HUES6 (cell line): ENCODE results near the gene C19orf81.
A peak's percentile ranks its signal among the peaks of the same experiment; 100 is the strongest.

Experiments used
- H3K27ac ChIP-seq: 2 replicates; pipeline ENCODE4 v1.7.0; 2013; ENCODE audit warnings: low read depth, mild to moderate bottlenecking, low read length, inconsistent platforms
- H3K27me3 ChIP-seq: 2 replicates; pipeline ENCODE4 v1.6.1; 2013; ENCODE audit warnings: low read length; ENCODE audit not compliant: control insufficient read depth, insufficient read depth
- H3K36me3 ChIP-seq: 2 replicates; pipeline ENCODE4 v1.6.1; 2013; ENCODE audit warnings: low read length; ENCODE audit not compliant: control insufficient read depth, insufficient read depth
- H3K4me1 ChIP-seq: 2 replicates; pipeline ENCODE4 v1.6.1; 2013; ENCODE audit warnings: low read length; ENCODE audit not compliant: control insufficient read depth, insufficient read depth
- H3K4me3 ChIP-seq: 2 replicates; pipeline ENCODE4 v1.5.1; 2013; ENCODE audit warnings: low read depth, low read length
- H3K9ac ChIP-seq: one replicate; pipeline ENCODE4 v1.6.1; 2013; ENCODE audit warnings: mild to moderate bottlenecking, low read length
- H3K9me3 ChIP-seq: 2 replicates; pipeline ENCODE4 v1.6.1; 2013; ENCODE audit warnings: low read depth, low read length; ENCODE audit not compliant: control insufficient read depth, insufficient read depth

The C19orf81 gene

GRCh38 chr19:50632151-50632835 lies 17.0 kb upstream of the C19orf81 start:
- Histone ChIP-seq H3K9ac (no peak overlapping the region), H3K4me1 (no peaks in the 10 kb centered on the region), H3K36me3 (no peaks in the 10 kb centered on the region), H3K27ac (no peak overlapping the region), H3K4me3 (no peak overlapping the region), H3K27me3 (peaks cover 25% of the 10 kb centered on the region), H3K9me3 (peaks cover 29% of the 10 kb centered on the region)

GRCh38 chr19:50633359-50633758 lies 15.9 kb upstream of the C19orf81 start:
- Histone ChIP-seq H3K4me1 (no peaks in the 10 kb centered on the region), H3K27me3 (peaks cover 32% of the 10 kb centered on the region), H3K4me3 (no peak overlapping the region), H3K9ac (no peak overlapping the region), H3K27ac (no peak overlapping the region), H3K9me3 (peaks cover 29% of the 10 kb centered on the region), H3K36me3 (no peaks in the 10 kb centered on the region)

DNA sequence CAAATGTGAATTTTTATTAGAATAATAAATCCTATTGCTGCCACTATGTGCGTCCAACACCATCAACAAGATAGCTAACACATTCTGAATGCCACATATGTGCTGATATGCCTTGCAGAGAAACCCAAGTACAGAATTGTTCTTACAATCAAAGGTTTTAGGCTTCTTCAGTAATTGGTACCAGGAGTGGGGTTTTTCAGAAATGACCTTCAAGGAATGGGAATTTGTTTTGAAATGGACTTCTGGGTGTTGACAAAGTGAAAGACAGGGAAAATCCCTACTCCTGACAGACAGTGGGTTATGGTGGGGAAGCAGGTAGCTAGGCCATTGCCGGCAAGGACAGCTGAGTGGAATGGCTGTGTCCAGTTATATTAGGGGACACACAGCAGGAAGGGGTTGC lies 15.3 kb upstream of the C19orf81 start:
- H3K9ac ChIP-seq: no peak overlapping the region
- peaks cover 4% of the 10 kb centered on the region for H3K4me1 ChIP-seq
- no peak overlapping the region for H3K27ac ChIP-seq
- peaks cover 29% of the 10 kb centered on the region for H3K9me3 ChIP-seq
- H3K36me3 ChIP-seq: no peaks in the 10 kb centered on the region
- H3K27me3 ChIP-seq: peaks cover 36% of the 10 kb centered on the region
- no peak overlapping the region for H3K4me3 ChIP-seq

GRCh38 chr19:50636317-50637085 lies 12.7 kb upstream of the C19orf81 start:
- Histone ChIP-seq H3K9me3 (peaks cover 29% of the 10 kb centered on the region), H3K27me3 (peaks cover 40% of the 10 kb centered on the region), H3K4me3 (no peak overlapping the region), H3K27ac (no peak overlapping the region), H3K9ac (no peak overlapping the region), H3K4me1 (peaks cover 4% of the 10 kb centered on the region), H3K36me3 (no peaks in the 10 kb centered on the region)

GRCh38 chr19:50638600-50638999 lies 10.6 kb upstream of the C19orf81 start:
- Histone ChIP-seq H3K36me3 (no peaks in the 10 kb centered on the region), H3K9me3 (peaks cover 24% of the 10 kb centered on the region), H3K4me1 (peaks cover 4% of the 10 kb centered on the region), H3K4me3 (peak overlapping the region; percentile 88), H3K27me3 (peaks cover 55% of the 10 kb centered on the region), H3K27ac (no peak overlapping the region), H3K9ac (no peak overlapping the region)

DNA sequence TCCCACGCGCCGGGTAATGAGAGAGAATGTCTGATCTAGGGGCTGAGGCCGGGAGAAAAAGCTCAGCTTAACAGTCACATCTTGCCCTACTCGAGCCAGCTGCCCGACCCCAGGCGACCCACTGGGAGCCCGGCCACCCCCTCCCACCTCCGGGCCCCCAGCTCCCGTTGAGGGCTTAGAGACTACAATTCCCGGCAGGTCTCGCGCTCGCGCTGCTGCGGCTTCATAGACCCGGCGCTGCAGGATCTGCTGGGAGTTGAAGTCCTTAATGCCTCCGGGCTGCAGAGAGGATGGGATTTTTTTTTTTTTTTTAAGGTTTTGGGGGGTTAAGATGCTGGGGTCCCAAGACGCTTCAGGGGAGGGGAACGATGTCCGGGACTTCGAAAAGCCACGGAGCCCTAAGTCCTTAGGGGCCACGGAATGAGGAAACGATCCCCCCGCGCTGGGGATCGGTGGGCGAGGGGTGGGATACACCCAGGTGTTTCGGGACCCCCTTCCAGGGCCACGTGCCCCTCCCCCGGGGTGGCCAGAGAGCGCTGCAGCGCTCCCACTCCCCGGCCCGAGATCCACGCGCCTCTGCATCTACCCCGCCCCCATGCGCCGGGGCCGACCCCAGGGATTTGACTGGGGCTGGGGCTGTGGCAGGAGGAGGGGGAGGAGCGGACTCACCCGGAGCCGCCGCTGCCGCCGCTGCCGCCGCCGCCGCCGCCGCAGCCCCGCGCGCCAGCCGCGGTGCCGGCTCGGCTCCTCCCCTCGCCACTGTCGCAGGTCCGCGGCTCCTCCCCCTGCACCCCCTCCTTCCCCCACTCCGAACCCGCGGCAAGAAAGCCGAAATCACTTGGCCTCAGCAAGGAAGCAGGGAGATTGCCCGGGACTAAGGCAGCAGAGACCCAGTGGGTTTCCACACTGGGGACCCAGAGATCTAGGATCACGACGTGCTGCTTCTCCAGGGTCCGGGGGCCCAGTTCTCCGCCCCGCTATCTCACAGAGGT lies 9.8 kb upstream of the C19orf81 start, which contains the start of gene SYT3:
TSS of gene SYT3 (minus strand) at position 761 of the 992 bp plus-strand sequence. CDS start 2,470 bp downstream, outside the sequence.
- peak within 1 kb of the TSS; percentile 88 for H3K4me3 ChIP-seq
- peaks cover 63% of the 10 kb centered on the region for H3K27me3 ChIP-seq
- no peak within 1 kb of the TSS for H3K27ac ChIP-seq
- H3K36me3 ChIP-seq: no peaks in the 10 kb centered on the region
- H3K4me1 ChIP-seq: peaks cover 4% of the 10 kb centered on the region
- H3K9ac ChIP-seq: peak within 1 kb of the TSS; percentile 55
- peaks cover 16% of the 10 kb centered on the region for H3K9me3 ChIP-seq

DNA sequence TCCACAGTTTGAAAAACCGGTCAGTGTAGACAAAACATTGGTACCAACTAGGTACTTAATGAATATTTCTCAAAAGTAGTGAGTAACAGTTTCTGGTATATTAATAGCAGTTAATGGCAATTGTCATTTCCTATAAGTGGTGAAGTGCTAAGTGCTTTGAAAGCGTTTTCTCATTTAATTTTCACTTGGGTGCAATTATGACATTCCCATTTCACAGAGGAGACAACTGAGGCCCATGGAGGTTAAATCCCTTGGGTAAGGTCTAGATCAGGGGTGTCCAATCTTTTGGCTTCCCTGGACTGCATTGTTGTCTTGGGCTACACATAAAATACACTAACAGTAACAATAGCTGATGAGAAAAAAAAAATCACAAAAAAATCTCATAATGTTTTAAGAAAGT lies 8.9 kb upstream of the C19orf81 start:
- peaks cover 8% of the 10 kb centered on the region; the same call in 1 of the 2 replicates for H3K9me3 ChIP-seq
- H3K4me3 ChIP-seq: peak overlapping the region; percentile 88
- peaks cover 4% of the 10 kb centered on the region for H3K4me1 ChIP-seq
- no peak overlapping the region for H3K9ac ChIP-seq
- peaks cover 72% of the 10 kb centered on the region for H3K27me3 ChIP-seq
- no peaks in the 10 kb centered on the region for H3K36me3 ChIP-seq
- H3K27ac ChIP-seq: no peak overlapping the region

DNA sequence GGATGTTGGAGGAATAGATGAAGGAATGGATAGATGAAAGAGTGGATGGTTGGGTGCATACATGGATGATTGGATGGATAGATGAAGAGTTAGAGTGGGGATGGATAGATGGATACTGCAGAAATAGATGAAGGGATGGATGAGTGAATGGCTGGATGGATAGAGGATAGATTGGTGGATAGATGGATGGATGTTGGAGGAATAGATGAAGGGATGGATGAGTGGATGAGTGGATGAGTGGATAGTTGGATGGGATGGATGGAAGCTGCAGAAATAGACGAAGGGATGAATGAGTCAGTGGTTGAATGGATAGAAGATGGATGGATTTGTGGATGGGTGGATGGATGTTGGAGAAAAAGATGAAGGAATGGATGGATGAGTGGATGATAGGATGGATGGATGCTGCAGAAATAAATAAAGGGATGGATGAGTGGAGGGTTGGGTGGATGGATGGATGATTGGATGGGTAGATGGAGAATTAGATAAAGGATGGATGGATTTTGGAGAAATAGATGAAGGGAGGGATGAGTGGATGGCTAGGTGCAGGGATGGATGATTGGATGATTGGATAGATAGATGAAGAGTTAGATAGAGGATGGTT lies 4.8 kb upstream of the C19orf81 start:
- H3K27ac ChIP-seq: no peak overlapping the region
- peaks cover 8% of the 10 kb centered on the region; the same call in 1 of the 2 replicates for H3K4me1 ChIP-seq
- no peaks in the 10 kb centered on the region for H3K36me3 ChIP-seq
- H3K9me3 ChIP-seq: no peaks in the 10 kb centered on the region
- H3K9ac ChIP-seq: no peak overlapping the region
- peaks cover 57% of the 10 kb centered on the region for H3K27me3 ChIP-seq
- H3K4me3 ChIP-seq: no peak overlapping the region

GRCh38 chr19:50645107-50645506 lies 4.1 kb upstream of the C19orf81 start:
- Histone ChIP-seq H3K4me1 (peaks cover 11% of the 10 kb centered on the region), H3K27me3 (peaks cover 56% of the 10 kb centered on the region), H3K9me3 (no peaks in the 10 kb centered on the region), H3K9ac (no peak overlapping the region), H3K4me3 (no peak overlapping the region), H3K27ac (no peak overlapping the region), H3K36me3 (no peaks in the 10 kb centered on the region)

DNA sequence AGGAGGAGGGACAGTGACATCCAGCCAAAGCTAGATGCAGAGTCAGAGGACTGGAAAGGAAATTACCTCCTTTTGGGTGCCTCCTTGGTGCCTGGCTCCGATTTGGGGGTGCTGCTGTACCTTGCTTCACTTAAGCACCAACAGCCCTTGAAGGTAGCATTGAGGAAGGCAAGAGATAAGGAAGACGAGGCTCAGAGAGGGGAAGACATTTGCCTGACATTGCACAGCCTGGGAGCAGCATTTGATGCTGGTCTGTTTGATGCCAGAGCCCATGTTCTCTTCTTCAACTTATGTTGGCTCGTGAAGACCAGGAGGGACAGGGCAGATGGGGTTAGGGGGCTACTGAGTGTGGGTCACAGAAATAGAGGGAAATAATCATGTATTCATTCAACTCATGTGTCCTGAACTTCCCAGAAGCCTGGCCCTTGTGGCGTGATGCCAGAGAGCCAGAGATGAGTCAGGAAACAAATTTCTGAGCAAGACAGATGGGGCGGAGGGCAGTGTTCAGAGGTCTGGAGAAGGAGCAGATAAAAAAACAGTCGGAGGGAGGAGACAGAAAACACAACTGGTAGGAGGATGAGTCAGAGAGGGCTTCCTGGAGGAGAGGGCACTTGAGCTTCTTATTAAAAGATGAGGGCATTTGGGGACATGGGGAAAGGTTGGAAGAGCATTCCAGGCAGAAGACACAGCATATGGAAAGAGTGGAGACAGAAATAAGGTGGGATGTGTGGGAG lies 3.0 kb upstream of the C19orf81 start:
- Histone ChIP-seq H3K27ac (no peak overlapping the region), H3K27me3 (peaks cover 56% of the 10 kb centered on the region), H3K36me3 (no peaks in the 10 kb centered on the region), H3K4me3 (no peak overlapping the region), H3K4me1 (peaks cover 11% of the 10 kb centered on the region), H3K9ac (no peak overlapping the region), H3K9me3 (no peaks in the 10 kb centered on the region)
